ENCODE results near the gene CDH4.
"Not testable (repeated sequence)": the region's sequence is repeated elsewhere in the genome, so short reads cannot be mapped to it uniquely, and the experiment has no call there.

CDH4 gene

DNA sequence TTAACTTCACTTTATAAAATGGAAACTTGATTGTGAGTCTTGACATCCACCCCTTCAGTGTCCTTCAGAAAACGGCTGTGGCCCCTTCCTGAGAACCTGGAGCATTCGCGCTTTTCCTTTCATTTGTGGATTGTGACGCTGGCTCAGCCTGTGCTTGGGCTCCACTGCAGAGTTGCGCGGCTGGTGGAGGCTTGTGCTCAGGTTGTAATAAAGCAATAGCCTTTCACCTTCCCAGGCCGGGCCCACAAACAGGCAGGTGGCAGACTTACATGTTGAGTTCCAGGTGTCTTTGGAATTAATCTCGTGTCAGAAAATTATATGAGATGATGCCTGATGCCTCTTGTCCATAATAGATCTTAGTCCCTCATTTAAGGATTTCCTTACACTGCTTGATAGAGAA is 199.9 kb downstream of the CDH4 start:
- Histone ChIP-seq H3K4me3 (ENCODE audit: low read length) (no peak overlapping the region), H3K4me1 (ENCODE audit: control insufficient read depth, insufficient read depth, low read length) (no peaks in the 10 kb centered on the region), H3K9ac (ENCODE audit: low read length) (no peak overlapping the region), H3K27ac (ENCODE audit: low read depth, low read length) (no peak overlapping the region), H3K27me3 (ENCODE audit: control insufficient read depth, insufficient read depth, low read length) (no peaks in the 10 kb centered on the region), H3K36me3 (ENCODE audit: control insufficient read depth, insufficient read depth, low read length) (no peaks in the 10 kb centered on the region)

DNA sequence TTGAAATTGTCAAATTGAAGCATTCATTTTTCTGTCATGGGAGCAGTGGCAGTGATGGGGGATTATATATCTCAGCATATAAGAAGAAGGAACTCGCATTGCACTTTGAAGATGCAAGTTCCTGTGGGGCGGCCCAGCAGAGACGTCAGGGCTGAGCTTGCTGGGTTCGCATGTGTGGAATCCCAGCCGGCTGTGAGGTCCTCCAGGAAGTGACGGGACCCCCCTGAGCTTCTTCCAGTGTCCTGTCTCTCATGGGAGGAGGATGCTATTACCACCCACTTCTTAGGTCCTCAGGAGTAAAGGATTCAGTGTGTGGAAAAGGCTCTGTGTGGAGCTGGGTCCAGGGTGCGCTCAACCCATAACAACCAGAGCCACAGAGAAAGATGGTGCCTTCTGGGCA is 201.2 kb downstream of the CDH4 start:
- H3K36me3 ChIP-seq (ENCODE audit: control insufficient read depth, insufficient read depth, low read length), result no peaks in the 10 kb centered on the region
- no peaks in the 10 kb centered on the region for H3K27me3 ChIP-seq (ENCODE audit: control insufficient read depth, insufficient read depth, low read length)
- no peak overlapping the region for H3K9ac ChIP-seq (ENCODE audit: low read length)
- no peak overlapping the region for H3K27ac ChIP-seq (ENCODE audit: low read depth, low read length)
- H3K4me3 ChIP-seq (ENCODE audit: low read length), result no peak overlapping the region
- H3K4me1 ChIP-seq (ENCODE audit: control insufficient read depth, insufficient read depth, low read length), result no peaks in the 10 kb centered on the region

DNA sequence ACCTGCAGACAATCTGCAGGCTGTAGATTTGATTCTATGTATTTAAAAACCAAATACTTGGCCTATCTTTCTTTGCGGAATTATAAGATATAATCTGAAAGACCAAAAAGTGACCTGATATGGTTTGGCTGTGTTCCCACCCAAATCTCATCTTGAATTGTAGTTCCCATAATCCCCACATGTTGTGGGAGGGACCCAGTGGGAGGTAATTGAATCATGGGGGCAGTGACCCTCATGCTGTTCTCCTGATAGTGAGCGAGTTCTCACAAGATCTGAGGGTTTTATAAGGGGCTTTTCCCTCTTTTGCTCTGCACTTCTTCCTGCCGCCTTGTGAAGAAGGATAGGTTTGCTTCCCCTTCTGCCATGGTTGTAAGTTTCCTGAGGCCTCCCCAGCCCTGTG is 201.6 kb downstream of the CDH4 start:
- H3K4me3 ChIP-seq (ENCODE audit: low read length); H3K9ac ChIP-seq (ENCODE audit: low read length); H3K27me3 ChIP-seq (ENCODE audit: control insufficient read depth, insufficient read depth, low read length); H3K36me3 ChIP-seq (ENCODE audit: control insufficient read depth, insufficient read depth, low read length); H3K27ac ChIP-seq (ENCODE audit: low read depth, low read length); H3K4me1 ChIP-seq (ENCODE audit: control insufficient read depth, insufficient read depth, low read length): not testable (repeated sequence)

DNA sequence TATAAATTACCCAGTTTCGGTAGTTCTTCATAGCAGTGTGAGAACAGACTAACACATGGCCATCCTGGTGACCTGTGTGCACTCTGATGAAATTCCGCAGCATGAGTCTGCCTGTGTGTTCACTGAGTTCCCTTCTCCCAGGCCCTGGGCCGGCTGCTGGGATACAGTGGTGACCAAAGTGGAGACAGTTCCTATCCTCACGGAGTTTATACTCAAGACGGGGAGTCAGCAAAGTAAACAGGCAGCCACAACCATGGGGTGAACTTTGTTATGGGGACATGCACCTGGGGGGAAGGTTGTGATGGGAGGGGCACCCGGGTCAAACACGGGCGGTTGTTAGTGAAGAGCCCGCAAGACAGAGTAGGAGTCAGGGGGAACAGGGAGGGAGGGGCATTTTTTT is 202.0 kb downstream of the CDH4 start:
- no peak overlapping the region for H3K9ac ChIP-seq (ENCODE audit: low read length)
- H3K4me3 ChIP-seq (ENCODE audit: low read length), result no peak overlapping the region
- H3K36me3 ChIP-seq (ENCODE audit: control insufficient read depth, insufficient read depth, low read length), result no peaks in the 10 kb centered on the region
- H3K27me3 ChIP-seq (ENCODE audit: control insufficient read depth, insufficient read depth, low read length), result no peaks in the 10 kb centered on the region
- no peak overlapping the region for H3K27ac ChIP-seq (ENCODE audit: low read depth, low read length)
- no peaks in the 10 kb centered on the region for H3K4me1 ChIP-seq (ENCODE audit: control insufficient read depth, insufficient read depth, low read length)

DNA sequence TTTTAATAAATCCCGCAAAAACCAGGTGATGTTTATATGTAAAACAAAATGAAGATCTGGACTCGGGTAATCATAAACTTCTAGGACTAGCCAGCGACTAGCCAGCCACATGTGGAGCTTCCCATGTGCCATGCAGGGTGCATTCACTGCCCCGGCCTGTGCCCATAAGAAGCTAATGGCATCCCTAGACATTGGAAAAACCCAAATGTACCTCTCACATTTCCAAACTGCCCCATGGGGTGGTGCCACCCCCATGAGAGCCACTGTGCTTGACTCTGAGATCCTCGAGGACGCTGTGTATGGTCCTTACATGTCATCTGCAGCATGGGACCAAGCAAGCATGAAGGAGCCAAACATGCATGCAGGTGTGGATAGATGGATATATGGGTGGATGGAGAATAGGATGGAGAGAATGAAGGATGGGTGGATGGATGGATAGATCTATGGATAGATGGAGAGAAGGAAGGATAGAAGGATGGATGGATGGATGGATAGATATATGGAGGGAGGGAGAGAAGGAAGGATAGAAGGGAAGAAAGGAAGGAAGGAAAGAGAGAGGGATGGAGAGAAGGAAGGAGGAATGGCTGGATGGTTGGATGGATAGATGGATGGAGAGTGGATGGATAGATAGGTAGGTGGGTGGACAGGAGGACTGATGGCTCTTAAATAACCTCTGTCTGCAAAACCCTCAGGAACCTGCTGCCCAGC is 203.6 kb downstream of the CDH4 start:
- H3K9ac ChIP-seq (ENCODE audit: low read length), result no peak overlapping the region
- H3K36me3 ChIP-seq (ENCODE audit: control insufficient read depth, insufficient read depth, low read length), result no peaks in the 10 kb centered on the region
- H3K4me3 ChIP-seq (ENCODE audit: low read length), result no peak overlapping the region
- no peaks in the 10 kb centered on the region for H3K4me1 ChIP-seq (ENCODE audit: control insufficient read depth, insufficient read depth, low read length)
- no peaks in the 10 kb centered on the region for H3K27me3 ChIP-seq (ENCODE audit: control insufficient read depth, insufficient read depth, low read length)
- H3K27ac ChIP-seq (ENCODE audit: low read depth, low read length), result no peak overlapping the region

DNA sequence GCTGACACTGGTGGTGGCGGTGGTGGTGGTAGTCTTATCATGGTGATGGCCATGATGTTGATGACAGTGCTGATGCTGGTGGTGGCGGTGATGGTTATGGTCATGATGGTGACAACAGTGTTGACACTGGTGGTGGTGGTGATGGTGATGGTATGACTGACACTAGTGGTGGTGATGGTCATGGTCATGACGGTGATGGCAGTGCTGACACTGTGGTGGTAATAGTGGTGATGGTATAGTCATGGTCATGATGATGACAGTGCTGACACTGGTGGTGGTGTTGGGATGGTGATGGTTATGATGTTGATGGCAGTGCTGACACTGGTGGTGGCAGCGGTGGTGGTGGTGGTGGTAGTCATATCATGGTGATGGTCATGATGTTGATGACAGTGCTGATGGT is 205.7 kb downstream of the CDH4 start:
- Histone ChIP-seq H3K27me3 (ENCODE audit: control insufficient read depth, insufficient read depth, low read length) (no peaks in the 10 kb centered on the region), H3K4me1 (ENCODE audit: control insufficient read depth, insufficient read depth, low read length) (no peaks in the 10 kb centered on the region), H3K27ac (ENCODE audit: low read depth, low read length) (no peak overlapping the region), H3K36me3 (ENCODE audit: control insufficient read depth, insufficient read depth, low read length) (no peaks in the 10 kb centered on the region), H3K4me3 (ENCODE audit: low read length) (no peak overlapping the region), H3K9ac (ENCODE audit: low read length) (no peak overlapping the region)

DNA sequence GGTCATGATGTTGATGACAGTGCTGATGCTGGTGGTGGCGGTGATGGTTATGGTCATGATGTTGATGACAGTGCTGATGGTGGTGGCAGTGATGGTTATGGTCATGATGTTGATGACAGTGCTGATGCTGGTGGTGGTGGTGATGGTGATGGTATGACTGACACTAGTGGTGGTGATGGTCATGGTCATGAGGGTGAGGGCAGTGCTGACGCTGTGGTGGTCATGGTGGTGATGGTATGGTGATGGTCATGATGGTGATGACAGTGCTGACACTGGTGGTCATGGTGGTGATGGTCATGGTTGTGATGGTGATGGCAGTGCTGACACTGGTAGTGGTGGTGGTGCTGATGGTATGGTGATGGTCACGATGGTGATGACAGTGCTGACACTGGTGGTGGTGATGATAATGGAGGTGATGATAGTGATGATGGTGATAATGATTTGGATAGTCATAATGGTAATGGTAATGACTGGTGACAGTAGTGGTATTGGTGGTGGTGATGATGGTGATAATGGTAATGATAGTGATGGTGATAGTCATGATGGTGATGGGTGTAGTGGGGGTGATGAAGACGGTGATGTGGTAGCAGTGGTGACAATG is 206.2 kb downstream of the CDH4 start:
- Histone ChIP-seq H3K36me3 (ENCODE audit: control insufficient read depth, insufficient read depth, low read length) (no peaks in the 10 kb centered on the region), H3K4me1 (ENCODE audit: control insufficient read depth, insufficient read depth, low read length) (no peaks in the 10 kb centered on the region), H3K9ac (ENCODE audit: low read length) (no peak overlapping the region), H3K27ac (ENCODE audit: low read depth, low read length) (no peak overlapping the region), H3K4me3 (ENCODE audit: low read length) (no peak overlapping the region), H3K27me3 (ENCODE audit: control insufficient read depth, insufficient read depth, low read length) (no peaks in the 10 kb centered on the region)

DNA sequence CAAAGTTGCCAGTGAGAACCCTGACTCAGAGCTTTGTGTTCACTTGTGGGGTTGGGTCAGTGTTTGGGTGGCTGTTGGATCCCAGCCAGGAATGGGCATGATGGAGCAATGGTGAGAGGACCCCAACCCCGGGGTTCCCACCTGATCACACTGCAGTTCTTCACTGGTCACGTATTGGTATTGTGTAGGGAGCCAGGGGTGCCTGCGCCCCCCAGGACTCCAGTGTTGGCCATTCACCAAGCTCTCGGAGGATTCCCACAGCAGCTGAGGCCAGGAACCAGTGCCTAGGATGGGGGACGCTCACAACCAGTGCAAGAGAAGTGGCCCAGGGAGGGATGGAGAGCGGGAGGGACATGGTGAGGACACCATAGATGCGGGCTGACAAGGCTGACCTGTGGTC is 207.2 kb downstream of the CDH4 start:
- Histone ChIP-seq H3K27me3 (ENCODE audit: control insufficient read depth, insufficient read depth, low read length) (no peaks in the 10 kb centered on the region), H3K4me3 (ENCODE audit: low read length) (no peak overlapping the region), H3K27ac (ENCODE audit: low read depth, low read length) (no peak overlapping the region), H3K9ac (ENCODE audit: low read length) (no peak overlapping the region), H3K4me1 (ENCODE audit: control insufficient read depth, insufficient read depth, low read length) (no peaks in the 10 kb centered on the region), H3K36me3 (ENCODE audit: control insufficient read depth, insufficient read depth, low read length) (no peaks in the 10 kb centered on the region)

DNA sequence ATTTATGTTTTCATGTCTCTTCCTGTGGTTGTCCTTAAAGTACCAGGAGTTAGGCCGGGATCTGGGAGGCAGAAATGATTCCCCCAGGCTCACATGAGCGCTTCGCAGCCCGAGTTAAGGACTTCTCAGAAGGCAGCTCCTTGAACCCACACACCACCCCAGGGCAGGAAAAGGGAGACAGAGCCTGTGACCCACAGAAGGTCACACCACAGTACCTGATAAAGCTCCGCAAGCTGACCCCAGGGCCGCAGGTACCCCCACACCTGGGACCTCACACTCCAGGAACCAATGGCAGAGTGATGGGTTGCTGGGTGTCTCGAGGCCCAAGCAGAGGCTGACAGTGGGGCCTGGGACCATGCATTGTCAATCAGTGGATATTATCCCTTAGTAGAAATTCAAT is 207.6 kb downstream of the CDH4 start:
- H3K4me1 ChIP-seq (ENCODE audit: control insufficient read depth, insufficient read depth, low read length), result no peaks in the 10 kb centered on the region
- no peaks in the 10 kb centered on the region for H3K27me3 ChIP-seq (ENCODE audit: control insufficient read depth, insufficient read depth, low read length)
- H3K4me3 ChIP-seq (ENCODE audit: low read length), result no peak overlapping the region
- no peak overlapping the region for H3K27ac ChIP-seq (ENCODE audit: low read depth, low read length)
- no peaks in the 10 kb centered on the region for H3K36me3 ChIP-seq (ENCODE audit: control insufficient read depth, insufficient read depth, low read length)
- no peak overlapping the region for H3K9ac ChIP-seq (ENCODE audit: low read length)

DNA sequence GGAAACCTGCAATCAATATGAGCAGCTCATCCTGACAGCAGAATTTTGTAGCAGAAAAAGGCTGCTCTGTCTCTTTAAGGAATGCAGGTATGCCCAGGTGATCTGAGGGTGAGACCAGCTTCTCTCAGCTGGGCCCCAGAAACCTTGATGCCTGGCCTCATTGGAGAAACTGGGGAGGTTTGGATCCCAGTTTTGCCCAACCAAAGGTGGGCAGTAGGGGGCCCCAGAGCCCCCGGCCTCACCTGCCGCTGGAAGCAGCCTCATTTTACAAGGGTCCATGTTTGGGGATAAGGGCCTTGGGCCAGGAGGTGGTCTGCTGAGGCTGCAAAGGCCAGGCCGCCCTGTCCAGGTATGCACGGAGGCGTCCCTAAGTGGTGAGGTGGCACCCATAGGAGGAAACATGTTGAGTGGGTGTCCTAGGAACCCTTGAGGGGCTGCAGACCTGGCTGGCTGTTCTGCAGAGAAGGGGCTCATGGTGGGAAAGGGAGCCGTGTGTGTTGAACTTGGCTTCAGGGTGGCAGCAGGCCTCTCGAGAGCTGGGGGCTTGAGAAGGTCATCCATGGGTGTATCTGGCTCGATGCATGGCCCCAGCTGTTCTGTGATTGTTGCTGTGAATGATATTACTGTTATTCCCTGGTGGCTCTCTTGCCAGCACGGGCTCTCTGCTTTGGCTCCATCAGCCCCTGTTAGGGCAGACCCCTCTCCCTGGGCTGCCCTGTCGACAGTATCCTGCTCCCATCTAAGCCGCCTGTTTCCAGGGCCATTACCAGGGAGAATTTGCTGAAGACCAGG is 208.4 kb downstream of the CDH4 start:
- H3K9ac ChIP-seq (ENCODE audit: low read length), result no peak overlapping the region
- no peaks in the 10 kb centered on the region for H3K27me3 ChIP-seq (ENCODE audit: control insufficient read depth, insufficient read depth, low read length)
- no peaks in the 10 kb centered on the region for H3K4me1 ChIP-seq (ENCODE audit: control insufficient read depth, insufficient read depth, low read length)
- no peaks in the 10 kb centered on the region for H3K36me3 ChIP-seq (ENCODE audit: control insufficient read depth, insufficient read depth, low read length)
- no peak overlapping the region for H3K4me3 ChIP-seq (ENCODE audit: low read length)
- H3K27ac ChIP-seq (ENCODE audit: low read depth, low read length), result no peak overlapping the region

DNA sequence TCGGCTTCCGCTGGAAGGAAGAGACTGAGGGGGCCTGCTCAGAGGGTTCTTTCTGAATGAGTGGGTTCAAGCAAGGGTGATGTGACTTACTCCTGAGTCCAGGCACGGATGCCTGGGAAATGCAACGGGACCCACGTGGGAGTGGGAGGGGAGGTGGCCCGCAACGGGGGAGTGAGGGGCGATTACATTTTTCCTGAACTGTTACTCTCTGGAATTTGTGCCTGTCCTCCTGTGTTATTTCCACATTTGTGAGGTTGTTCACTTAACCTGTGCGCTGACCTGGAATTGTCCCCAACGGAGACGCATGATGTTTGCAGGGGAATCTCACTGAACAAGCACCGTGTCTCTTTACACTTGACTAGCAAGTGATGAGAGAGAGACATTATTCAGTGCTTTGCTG is 209.4 kb downstream of the CDH4 start:
- H3K4me1 ChIP-seq (ENCODE audit: control insufficient read depth, insufficient read depth, low read length), result no peaks in the 10 kb centered on the region
- H3K36me3 ChIP-seq (ENCODE audit: control insufficient read depth, insufficient read depth, low read length), result no peaks in the 10 kb centered on the region
- H3K27me3 ChIP-seq (ENCODE audit: control insufficient read depth, insufficient read depth, low read length), result no peaks in the 10 kb centered on the region
- H3K4me3 ChIP-seq (ENCODE audit: low read length), result no peak overlapping the region
- no peak overlapping the region for H3K27ac ChIP-seq (ENCODE audit: low read depth, low read length)
- no peak overlapping the region for H3K9ac ChIP-seq (ENCODE audit: low read length)

DNA sequence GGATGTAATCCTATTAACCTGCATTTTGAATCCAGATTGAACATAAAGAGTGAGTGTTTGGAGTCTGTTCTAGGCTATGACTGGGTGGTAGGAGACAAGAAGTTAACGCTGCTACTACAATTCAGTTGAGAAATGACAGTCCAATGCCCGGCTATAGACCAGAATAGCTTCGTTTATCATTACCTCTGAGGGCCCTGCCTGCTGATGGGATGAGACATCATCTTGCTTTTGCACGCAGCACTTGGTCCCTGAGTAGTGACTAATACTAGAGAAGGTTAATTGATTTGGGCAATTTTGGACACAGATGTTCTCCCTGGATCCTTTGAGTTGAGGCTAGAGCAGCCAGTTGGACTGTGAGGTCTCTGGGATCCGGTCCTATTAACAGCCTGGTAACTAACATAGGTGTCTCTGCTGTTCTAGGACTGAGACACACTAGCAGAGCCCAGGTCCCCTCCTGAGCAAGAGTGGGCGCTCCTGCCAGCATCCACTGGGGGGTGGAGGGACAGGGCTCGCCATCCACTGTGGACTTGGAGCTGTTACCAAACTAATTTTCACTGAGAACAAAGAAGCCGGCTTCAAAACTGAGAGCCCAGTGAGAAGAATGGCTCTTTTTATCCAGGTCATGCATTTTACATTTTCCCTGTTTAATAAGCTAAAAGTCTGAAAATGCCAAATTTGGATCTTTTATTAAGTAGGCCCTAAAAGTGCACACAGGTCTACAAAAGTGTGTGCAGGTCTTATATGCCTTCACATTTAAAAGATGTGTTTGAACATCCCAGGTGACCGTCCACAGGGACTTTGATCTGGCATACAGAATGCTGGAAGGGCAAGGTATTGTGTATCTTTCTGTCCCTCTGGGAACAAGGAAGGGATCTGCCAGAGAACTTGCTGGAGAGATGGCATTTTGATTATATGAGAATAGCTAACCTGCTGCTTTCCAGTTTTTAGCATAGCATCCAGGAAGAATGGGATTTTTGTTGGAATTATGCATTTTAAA is 212.5 kb downstream of the CDH4 start:
- Histone ChIP-seq H3K27ac (ENCODE audit: low read depth, low read length) (no peak overlapping the region), H3K4me1 (ENCODE audit: control insufficient read depth, insufficient read depth, low read length) (no peaks in the 10 kb centered on the region), H3K9ac (ENCODE audit: low read length) (no peak overlapping the region), H3K4me3 (ENCODE audit: low read length) (no peak overlapping the region), H3K27me3 (ENCODE audit: control insufficient read depth, insufficient read depth, low read length) (no peaks in the 10 kb centered on the region), H3K36me3 (ENCODE audit: control insufficient read depth, insufficient read depth, low read length) (no peaks in the 10 kb centered on the region)
